Caki2 (cell line): ENCODE measurements around the gene EVI5L. TPM values are rescaled to one million over a fixed set of nuclear protein-coding genes. Genes with fewer than 3 reads are reported as not detected.

ENCODE experiments used
- DNase-seq: peaks from one replicate; pipeline ENCODE4 v3.0.0-alpha.2; 2015; ENCODE audit warnings: low read depth
- in situ Hi-C: cut with HindIII; loops from 2 replicates; pipeline ENCODE4 v1.10.0; 2016; ENCODE audit warnings: low sequenced_read_pairs, low pct_unique_long_range_greater_than_20kb, mixed read lengths
- total RNA-seq: library from RNA; depleted of rRNA; stranded (reverse); fragments of >200 nt; shearing (Covaris generic); gene quantifications from 2 replicates; pipeline ENCODE4 v1.2.3, GENCODE V29; 2014; ENCODE audit warnings: low replicate concordance

EVI5L gene
- total RNA-seq, 1 experiment from 2014 or later: 2.9 TPM

- in situ Hi-C loops: no loop called here
- no peak for DNase-seq
These were observed 12.0 kb downstream of the EVI5L start for GRCh38 chr19:7841751-7842660.

GRCh38 chr19:7842661-7843294 is 12.8 kb downstream of the EVI5L start:
- in situ Hi-C loops: no loop called here

DNA sequence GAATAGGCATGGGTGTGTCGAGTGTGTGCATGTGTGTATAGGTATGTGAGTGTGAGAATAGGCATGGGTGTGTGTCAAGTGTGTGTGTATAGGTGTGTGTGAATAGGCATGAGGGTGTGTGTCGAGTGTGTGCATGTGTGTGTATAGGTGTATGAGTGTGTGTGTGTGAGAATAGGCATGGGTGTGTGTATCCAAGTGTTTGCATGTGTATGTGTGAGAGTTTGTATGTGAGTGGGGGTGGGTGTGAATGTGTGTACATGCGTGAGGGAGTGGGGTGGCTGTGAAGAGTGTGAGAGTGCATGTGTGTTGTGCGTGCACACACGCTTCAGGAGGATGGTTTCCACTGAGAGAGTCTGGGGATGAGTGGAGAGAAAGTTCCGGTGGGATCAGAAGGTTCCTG is 13.5 kb downstream of the EVI5L start:
- no peak for DNase-seq
- in situ Hi-C loops: no loop called here

More at GRCh38 chr19:7842661-7843294, 12.8 kb downstream of the EVI5L start:
- DNase-seq: no peak

DNA sequence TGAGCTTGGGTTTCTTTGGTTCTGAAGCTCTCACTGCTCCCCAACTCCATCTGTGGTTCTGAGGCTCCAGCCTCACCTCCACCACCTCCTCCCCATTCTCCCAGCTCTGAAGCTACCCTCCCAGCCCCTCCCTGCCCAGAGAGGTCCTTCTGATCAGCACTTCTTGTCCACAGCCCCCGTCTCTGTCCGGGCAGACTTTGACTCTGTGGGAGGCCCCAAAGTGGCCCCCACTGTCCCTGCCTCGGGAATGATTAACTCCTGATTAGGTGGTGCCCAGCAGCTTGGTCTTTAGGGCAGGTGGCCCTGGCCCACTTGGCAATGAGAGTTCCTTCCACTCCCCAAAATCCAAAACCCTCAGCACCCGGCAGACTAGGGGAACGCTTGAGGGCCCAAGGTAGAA is 14.4 kb downstream of the EVI5L start:
- DNase-seq: no peak
- in situ Hi-C loops: no loop called here

GRCh38 chr19:7844951-7845350 is 14.9 kb downstream of the EVI5L start:
- DNase-seq: no peak
- in situ Hi-C loops: no loop called here

- DNase-seq: no peak
- in situ Hi-C loops: no loop called here
These were observed 15.6 kb downstream of the EVI5L start for GRCh38 chr19:7845390-7846154.

DNA sequence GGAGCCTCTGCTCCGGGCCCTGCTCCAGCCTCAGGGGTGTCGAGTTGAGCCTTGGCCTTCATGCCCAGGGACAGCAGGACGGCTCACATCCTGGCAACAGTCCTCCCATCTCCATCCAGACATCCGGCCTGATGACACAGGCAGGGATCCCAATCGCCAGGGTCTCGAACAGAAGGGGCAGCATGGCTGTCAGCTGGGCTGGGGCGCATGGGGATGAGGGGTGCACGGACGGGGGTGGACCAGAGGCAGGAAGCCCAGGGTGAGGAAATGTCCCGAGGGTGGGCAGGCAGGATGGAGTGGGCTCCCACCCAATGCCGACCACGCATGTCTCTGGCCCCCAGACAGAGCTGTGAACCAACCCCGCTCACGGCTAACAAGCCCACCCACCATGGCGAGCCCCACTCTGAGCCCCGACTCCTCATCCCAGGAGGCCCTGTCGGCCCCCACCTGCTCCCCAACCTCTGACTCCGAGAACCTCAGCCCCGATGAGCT is 16.2 kb downstream of the EVI5L start:
- in situ Hi-C loops: no loop called here
- DNase-seq: no peak

- in situ Hi-C loops: no loop called here
- no peak for DNase-seq
These were observed 17.6 kb downstream of the EVI5L start for GRCh38 chr19:7847664-7848063.

DNA sequence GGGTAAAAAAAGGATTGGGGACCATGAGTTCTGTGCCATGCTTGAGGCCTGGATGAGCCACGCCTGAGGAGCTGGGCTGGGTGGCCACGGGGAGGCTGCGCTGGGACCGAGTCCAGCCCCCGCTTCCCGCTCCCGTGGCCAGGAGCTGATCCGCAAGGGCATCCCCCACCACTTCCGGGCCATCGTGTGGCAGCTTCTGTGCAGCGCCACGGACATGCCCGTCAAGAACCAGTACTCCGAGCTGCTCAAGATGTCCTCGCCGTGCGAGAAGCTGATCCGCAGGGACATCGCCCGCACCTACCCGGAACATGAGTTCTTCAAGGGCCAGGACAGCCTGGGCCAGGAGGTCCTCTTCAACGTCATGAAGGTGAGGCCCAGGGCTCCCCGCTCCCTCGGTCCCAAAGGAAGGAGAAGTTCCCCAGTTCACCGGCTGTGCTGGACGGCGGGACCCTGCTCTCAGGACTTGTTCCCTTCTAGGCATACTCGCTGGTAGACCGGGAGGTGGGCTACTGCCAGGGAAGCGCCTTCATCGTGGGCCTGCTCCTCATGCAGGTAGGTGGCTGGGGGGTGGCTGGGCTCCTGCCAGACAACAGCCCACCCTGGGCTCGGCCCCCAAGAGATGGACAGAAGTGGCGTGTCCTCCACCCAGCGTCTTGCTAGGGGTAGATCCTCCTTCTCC is 18.9 kb downstream of the EVI5L start:
- in situ Hi-C loops: no loop called here
- no peak for DNase-seq

DNA sequence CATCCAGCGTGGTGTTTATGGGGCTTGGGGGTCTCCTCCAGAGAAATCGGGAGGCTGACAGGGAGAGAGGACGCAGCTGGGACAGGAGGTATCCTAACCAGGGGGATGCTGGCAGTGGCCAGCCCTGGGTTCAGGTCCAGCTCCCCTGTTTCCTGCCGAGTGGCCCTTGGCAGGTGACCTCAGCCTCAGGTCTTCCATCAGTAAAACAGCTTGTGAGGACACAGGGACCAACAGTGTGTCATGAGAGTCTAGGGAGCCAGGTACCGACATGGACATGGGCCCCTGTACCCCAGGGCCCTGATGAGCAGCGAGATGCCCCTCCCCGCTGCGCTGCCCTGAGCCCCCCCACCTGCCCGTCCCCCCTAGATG is 19.6 kb downstream of the EVI5L start:
- in situ Hi-C loops: no loop called here
- no peak for DNase-seq

GRCh38 chr19:7850000-7850813 is 20.2 kb downstream of the EVI5L start:
- no peak for DNase-seq
- in situ Hi-C loops: no loop called here

DNA sequence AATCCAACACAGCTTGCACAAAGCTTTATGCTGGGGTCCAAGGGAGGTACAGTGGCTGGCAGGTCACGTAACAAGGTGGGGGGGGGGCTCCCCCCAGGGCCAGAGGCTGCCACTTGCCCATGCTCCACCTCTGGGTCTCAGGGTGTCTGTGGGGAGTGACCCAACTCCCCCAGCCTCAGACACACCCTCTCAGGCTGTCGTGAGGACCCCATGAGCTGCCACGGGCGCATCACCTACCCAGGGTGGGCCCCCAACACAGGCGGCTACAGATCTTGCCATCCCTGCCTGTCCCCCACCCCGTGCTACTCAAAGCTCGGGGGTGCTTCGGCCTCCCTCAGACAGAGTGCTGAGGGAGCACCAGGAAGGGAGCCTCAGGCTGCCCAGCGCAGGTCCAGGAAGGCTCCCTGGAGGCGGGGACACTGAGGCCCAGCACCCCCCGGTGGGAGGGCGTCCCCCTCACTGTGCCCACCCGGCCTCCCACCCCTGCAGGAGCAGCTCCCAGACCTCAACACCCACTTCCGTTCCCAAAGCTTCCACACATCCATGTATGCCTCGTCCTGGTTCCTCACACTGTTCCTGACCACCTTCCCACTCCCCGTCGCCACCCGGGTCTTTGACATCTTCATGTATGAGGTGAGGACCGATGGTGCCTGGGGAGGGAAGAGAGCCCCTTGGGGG is 21.1 kb downstream of the EVI5L start:
- in situ Hi-C loops: no loop called here
- no peak for DNase-seq

DNA sequence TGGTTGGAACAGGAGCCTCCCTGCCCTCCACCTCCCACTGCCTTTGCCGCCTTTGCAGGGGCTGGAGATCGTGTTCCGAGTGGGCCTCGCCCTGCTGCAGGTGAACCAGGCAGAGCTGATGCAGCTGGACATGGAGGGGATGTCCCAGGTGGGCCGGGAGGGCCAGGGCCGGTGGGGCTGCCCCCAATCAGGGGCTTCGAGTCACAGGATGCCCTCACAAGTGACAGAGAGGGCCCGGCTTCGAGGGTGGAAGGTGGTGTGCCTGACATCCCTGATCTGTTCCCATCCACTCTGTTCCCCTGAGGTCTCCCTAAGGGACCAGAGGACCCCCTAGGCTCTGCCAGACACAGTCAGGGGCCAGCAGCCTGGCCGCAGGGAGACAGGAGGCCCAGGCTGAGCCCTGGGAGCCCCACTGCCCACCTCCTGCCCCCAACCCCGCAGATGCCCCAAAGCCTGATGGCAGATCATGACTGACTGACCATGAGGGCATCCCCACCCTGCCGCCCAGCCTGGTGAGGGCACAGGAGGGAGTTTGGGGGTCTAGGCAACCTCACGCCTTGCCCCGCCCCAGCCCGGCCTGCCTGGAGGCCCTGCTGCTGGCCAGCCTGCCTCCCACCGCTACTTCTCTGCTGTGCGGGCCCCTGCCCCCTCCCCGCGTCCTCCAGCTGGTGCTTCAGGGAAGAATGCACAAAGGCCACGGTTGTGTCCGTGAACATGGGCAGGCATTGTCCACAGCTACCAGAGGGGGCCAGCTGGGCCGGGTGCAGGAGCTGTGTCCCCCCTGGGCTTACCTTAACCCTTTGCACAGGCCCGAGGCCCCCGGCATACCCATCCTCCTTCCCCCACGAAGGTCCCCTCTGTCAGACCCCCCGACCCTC is 21.8 kb downstream of the EVI5L start:
- no peak for DNase-seq
- in situ Hi-C loops: no loop called here

GRCh38 chr19:7852851-7853769 is 23.1 kb downstream of the EVI5L start:
- peak; percentile 30 for DNase-seq
- in situ Hi-C loops: no loop called here

DNA sequence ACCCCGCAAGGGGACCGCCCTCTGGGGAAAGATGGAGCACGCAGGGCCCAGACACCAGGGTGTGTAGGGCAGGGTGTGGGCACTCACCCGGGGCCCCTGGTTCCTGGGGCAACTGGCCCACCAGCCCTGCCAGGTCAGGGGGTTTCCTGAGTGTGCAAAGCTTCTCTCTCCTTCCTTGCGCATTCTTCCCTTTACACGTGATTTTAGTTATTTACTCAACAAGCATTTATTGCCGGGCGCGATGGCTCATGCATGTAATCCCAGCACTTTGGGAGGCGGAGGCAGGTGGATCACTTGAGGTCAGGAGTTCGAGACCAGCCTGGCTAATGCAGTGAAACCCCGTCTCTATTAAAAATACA is 23.7 kb downstream of the EVI5L start:
- in situ Hi-C loops: no loop called here
- DNase-seq: no peak
